Suppressor macrophage treated with lipopolysaccharide for 4 hours (primary cell): ENCODE results near the gene CAMK2N1.
"Not testable (repeated sequence)": the region's sequence is repeated elsewhere in the genome, so short reads cannot be mapped to it uniquely, and the experiment has no call there.

Experiments used
- DNase-seq: peaks from one replicate; pipeline ENCODE4 v3.0.0-alpha.2; 2020

Gene CAMK2N1

DNA sequence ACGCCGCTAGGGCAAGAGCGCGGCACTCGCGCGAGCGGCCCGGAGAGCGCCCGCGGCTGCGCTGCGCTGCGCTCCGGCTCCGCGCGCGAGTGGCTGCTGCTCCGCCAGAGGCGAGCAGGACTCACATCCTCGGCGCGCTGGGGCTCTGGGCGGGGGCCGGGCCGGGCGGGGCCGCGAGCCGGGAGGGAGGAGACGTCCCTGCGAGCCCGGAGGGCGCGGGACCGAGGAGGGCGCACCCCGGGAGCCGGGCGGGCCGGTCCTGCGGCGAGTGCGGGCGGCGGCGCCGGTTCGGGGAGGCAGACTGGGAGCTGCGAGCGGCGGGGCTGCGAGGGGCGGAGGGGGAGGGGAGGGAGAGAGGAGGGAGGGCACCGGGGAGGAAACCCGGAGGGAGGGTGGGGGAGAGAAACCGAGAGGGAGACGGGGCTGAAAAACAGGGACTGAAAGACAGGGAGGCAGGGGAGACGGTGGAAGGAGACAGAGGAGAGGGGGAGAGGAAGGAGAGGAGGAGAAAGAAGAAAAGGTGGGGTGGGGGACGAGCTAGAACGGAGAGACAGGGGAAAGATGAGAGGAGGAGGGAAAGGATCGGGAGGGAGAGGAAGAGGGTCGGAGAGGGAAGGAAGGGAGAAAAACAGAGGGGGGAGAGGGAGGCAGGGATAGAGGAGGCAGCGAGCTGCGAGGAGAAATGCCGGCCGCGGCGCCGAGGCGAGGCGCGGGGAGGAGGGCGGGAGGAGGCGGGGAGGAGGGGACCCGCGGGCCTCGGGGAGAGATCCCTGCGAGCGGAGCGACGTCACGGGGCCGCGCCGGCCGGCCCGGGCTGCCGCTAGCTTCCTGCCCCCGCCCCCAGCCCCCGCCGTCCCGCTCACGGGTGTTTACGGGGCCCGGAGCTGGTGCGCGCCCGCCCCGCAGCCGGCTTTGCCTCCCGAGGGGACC lies at the start of gene CAMK2N1:
Gene CAMK2N1, minus strand, starts transcription at position 684 of the 930 bp plus-strand sequence. CDS start 831 bp downstream, outside the sequence.
- no peak for DNase-seq

GRCh38 chr1:20534659-20535417 lies 48.8 kb upstream of the CAMK2N1 start:
- DNase-seq, result no peak

DNA sequence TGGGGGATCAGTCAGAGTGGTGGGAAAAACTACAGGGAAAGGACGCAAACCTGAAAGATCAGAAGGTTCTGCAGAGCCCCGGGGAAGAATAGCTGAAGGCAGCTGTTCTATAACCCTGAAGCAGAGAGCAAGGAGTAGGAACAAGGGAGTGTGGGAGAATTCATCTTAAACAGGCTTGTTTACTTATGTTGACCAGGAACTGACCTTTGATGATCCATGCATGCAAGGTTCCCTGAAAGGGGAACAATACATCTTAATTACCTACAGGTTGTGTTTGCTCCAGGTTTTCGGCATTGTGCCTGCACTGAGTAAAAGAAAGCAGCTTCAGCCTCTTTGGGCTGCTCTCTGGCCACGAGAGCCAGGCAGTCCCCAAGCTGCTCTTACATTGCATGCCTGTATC lies 47.6 kb upstream of the CAMK2N1 start:
- no peak for DNase-seq

DNA sequence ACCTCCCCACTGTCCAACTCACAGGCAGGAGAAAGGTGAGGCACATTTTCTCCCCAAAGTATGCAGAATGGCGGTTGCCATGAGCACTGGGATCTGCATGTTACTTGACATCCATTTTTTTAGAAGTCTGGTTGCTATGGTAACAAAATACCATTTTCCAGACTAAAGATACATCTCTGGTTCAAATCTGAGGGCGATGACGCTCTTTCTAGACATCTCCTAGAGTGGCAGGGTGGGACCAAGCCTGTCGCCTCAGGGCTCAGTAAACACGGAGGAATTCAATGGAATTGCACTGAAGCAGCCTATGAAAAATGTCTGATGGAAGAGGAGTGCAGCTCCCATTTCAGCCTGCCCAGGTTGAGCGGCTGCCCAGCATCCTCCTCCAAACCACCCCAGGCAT lies 44.9 kb upstream of the CAMK2N1 start:
- DNase-seq, result no peak

DNA sequence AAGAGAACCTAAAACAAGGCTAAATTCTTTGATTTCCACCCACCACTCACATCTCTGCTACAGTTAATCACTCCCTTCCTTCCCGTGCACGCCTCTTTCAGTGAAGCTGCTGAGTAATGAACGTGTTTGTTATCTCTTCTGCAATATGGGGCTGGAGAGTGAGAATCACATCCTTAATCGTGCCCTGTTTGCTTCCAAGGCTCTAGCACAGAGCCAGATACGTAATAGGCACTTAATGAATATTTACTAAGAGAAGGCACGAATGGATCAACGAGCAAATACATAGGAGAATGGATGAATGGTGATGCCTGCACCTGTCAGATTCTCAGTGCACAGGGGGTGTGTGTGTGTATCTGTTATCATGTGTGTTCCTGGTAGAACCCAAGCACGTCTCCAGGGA lies 44.3 kb upstream of the CAMK2N1 start:
- DNase-seq, result peak; percentile 5

DNA sequence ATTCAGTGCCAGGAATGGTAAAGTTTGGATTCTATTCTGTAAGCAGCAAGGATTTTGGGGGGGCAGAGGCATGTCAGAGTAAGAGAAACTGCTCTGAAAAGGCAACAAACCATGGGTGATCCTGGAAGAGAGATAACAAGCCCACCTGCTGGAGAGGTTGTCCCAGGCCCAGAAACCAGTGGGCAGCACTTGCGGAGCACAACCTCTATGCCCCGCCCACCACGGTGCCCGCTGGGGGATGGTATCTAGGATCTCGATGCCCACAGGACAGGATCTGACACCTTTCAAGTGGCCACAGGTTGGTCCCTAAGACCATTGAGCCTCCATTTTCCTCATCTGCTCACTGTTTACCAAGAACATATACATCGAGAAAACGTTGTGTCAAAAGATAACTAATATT lies 42.2 kb upstream of the CAMK2N1 start:
- DNase-seq, result no peak

GRCh38 chr1:20526267-20526666 lies 40.3 kb upstream of the CAMK2N1 start:
- no peak for DNase-seq

DNA sequence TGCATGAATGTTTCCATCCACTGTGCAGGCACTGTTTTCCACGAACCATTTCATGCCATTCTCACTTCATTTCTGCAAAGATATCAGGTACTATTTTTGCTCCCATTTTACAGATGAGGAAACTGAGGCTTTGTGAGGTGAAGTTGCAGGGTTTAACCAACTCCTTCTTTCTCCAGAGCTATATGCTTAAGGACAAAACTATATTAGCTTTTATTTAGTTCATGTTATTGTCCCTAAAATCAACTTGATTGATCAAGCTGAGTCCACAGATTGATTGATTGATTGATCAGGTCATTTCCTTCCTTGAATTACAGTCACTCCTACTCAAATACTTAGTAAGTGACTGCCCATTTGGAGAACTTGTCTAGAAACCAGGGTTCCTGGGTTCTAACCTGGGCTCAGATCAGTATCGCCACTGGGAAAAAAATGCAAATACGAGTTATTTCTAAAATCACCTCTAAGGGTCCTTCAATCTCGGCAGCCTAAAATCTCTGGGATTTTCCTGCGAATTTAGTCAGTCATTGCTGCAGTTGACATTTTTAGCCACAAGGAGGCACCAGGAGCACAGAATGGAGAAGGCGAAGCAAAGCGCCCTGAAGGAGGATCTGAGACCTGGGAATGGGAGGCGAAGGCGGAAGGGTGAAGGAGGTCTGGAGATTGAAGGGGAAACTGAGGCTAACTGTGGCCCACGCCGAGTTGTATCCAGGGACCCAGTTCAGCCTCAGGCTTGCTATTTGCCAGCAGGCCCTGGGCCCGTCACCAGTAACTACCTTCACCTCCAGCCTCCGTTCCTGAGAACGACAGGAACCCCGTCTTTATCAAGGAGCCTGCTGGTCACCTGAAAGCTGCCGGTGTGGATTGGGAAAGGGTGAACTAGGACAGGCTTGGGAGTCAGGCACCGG lies 36.2 kb upstream of the CAMK2N1 start:
- DNase-seq, result peak; percentile 85

GRCh38 chr1:20519609-20520262 lies 33.7 kb upstream of the CAMK2N1 start:
- not testable (repeated sequence) for DNase-seq

- no peak for DNase-seq
These were observed 25.8 kb upstream of the CAMK2N1 start for GRCh38 chr1:20511518-20512428.

- no peak for DNase-seq
These were observed 22.4 kb upstream of the CAMK2N1 start for GRCh38 chr1:20508411-20508771.

DNA sequence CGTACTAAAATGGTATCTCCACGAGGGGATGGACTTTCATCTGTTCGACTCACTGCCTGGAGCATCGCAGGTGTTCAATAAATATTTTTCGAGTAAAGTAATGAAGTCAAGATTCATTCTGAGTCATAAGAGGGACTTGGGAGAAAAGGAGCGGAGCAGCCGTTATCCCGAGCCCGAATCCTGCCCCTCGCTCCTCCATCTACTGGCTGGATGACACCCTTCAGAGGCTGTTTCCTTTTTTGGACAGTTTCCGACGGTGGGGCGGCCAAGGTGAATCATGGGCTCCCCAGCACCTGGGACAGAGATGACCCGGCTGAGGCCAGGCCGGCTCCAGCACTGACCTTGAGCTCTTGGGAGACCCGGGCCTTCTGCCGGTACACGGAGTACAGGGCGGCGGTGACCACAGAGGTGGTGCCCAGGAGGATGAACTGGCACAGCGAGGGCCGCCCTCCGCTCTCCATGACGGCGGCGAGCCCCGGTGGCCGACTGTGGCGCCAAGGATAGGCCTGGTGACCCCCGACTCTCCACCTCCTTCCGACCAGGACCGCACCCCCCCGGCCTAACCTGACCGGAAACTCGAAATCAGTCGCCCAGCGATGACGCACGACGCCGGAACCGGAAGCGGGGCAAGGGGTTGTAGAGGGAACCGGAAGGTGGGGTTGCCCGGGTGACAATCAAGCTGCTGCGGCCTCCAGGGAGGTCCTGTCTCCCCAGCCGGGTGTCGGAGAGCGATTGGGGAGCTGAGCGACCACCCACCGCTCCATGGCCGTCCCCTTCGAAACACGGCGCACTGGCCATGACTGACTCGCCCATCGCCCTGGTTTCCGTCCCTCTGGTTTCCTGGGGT lies 21.8 kb upstream of the CAMK2N1 start, which contains the start of gene MUL1:
Gene MUL1, minus strand, starts transcription at position 588 of the 847 bp plus-strand sequence. Its CDS starts 127 bp downstream, at position 461.
- peak; percentile 95 for DNase-seq

DNA sequence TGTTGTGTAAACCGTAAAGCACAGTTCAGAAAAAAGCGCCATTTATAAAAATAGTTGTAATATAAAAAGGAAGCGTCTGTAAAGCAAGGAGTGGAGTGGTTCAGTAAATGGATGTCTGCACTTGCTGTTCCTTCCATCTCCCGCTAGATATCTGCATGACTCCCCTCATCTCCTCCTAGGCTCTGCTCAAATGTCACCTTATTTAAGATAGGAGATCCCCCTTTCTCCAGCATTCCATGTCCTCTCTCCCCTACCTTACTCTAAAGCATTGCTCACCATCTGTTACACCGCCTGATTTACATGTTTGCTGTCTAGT lies 21.2 kb upstream of the CAMK2N1 start:
- DNase-seq, result no peak

GRCh38 chr1:20505488-20505887 lies 19.5 kb upstream of the CAMK2N1 start:
- no peak for DNase-seq

DNA sequence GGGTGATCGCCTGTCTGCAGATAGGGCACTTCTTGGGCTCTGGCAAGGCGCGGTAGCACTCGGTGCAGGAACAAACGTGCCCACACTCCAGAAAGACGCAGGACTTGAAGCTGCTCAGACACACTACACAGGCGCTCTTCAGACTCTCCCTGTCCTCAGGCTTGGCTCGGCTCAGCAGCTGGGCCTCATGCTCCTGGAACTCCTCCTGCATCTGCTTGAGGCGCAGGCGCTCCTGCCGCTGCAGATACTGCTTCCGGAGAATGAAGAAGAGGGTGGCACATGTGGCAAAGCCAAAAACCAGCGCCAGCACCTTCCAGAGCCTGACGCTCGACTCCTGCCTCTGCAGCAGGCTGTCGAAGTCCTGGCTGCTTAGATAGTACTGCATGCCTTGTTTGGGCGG lies 14.7 kb upstream of the CAMK2N1 start:
- no peak for DNase-seq

DNA sequence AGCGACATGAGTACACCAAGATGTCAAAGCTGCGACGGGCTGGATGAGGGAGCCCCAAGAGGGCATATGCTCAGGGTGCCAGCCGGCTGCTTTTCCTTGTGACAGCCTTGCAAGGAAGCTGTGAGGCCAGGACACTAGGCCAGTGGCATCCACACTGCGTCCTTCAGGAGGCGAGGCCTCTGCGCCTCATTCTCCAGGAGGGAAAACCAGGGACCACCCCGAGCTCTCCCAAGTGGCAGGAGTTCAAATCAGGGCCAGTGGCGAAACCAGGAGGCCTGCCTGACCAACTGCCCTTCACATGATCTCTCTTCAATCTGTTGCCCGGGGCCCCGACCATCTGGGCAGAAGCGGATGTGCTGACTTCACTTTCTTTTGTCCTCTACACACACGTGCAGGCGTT lies 13.7 kb upstream of the CAMK2N1 start:
- DNase-seq, result no peak

DNA sequence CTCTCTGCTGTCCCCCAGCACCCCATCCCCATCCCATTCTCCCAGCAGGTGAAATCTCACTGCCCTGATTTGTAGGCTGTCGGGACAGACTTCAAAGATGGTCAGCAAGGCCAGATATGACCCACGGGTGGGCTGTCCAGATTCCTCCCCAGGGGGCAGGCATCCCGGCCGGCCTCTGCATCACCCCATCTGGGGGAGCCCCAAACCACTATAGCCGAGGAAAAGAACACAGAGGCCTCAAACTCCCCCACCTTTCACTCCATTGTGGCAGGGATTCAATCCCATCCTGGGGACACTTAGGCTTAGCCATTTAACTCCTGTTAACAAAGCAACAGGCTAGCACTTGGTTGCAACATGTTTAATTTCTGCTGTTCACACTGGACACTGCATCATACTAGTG lies 13.1 kb upstream of the CAMK2N1 start:
- DNase-seq, result no peak

GRCh38 chr1:20498116-20498515 lies 12.1 kb upstream of the CAMK2N1 start:
- no peak for DNase-seq

DNA sequence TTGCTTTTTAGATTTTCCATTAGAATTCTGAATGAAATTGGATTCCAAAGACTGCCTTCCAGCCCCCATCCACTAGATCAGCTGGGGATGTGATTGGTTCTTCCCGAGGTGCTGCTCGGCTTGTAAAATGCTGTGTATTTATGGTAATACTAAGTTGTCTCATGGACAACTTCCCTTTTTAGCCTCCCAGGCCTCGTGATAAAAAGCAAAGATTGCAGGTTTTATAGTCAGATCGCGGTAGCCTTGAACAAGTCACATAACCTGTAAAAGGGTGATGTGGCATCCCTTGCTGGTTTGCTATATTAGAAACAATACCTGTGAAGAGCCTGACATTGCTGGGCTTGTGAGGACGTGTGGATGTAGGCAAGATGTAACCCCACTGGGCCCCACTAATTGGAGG lies 11.5 kb upstream of the CAMK2N1 start:
- DNase-seq, result no peak

DNA sequence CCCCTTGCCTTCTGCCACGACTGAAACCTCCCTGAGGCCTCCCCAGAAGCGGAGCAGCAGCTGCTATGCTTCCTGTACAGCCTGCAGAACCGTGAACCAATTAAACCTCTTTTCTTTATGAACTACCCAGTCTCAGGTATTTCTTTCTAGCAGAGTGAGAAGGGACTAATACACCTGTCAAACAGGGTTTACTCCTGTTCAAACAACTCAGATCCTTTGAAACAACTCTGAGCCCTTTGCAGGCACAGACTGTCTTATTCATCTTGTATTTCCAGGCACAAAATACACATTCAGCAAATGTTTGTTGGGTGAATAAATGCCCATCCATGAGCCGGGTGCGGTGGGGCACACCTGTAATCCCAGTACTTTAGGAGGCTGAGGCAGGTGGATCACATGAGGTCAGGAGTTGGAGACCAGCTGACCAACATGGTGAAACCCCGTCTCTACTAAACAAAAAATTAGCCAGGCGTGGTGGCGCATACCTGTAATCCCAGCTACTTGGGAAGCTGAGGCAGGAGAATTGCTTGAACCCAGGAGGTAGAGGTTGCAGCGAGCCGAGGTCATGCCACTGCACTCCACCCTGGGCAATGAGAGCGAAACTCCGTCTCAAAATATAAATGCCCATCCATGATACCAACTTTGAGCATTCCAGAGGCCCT lies 10.8 kb upstream of the CAMK2N1 start:
- DNase-seq, result not testable (repeated sequence)
